A673 (cell line): Measurements from ENCODE around the gene WNT16. TPM values are rescaled to one million over a fixed set of nuclear protein-coding genes. Genes with fewer than 3 reads are reported as not detected.

Source experiments
- BruUV-seq: library from RNA; stranded (reverse); fragments of 400-500 nt; replicated peaks from 2 replicates; lab custom pipeline; 2021; lab: Mats Ljungman, UMichigan
- CTCF ChIA-PET: fragments of 300-600 bp; sonication (Branson Sonifier 250); formaldehyde crosslinking; loops from one replicate; lab custom pipeline; 2022; ENCODE audit warnings: antibody characterized with exemption; lab: Charles Lee
- POLR2A ChIA-PET: fragments of 300-600 bp; sonication (Branson Sonifier 250); formaldehyde crosslinking; loops from one replicate; lab custom pipeline; 2022; ENCODE audit warnings: antibody characterized with exemption; ENCODE audit not compliant: low non-redundant PET; lab: Charles Lee
- DNase-seq: peaks from one replicate; pipeline ENCODE4 v3.0.0-alpha.2; 2015; ENCODE audit warnings: low spot score
- H3K27ac ChIP-seq: fragments of 200-600 bp; sonication (generic); 2 replicates; pipeline ENCODE4 v1.5.1; 2016; ENCODE audit warnings: mixed run types, low read depth, mild to moderate bottlenecking, mixed read lengths, antibody characterized with exemption, low read length; ENCODE audit not compliant: poor library complexity, severe bottlenecking
- H3K27me3 ChIP-seq: fragments of 200-600 bp; sonication (generic); replicated peaks from 2 replicates; pipeline ENCODE4 v1.6.1; 2017; ENCODE audit warnings: mixed run types, low read depth, mild to moderate bottlenecking, mixed read lengths, antibody characterized with exemption, low read length; ENCODE audit not compliant: insufficient read depth, poor library complexity
- H3K36me3 ChIP-seq: fragments of 200-600 bp; sonication (generic); 2 replicates; pipeline ENCODE4 v1.6.1; 2016; ENCODE audit warnings: mixed run types, mild to moderate bottlenecking, mixed read lengths, antibody characterized with exemption, low read length; ENCODE audit not compliant: insufficient read depth, poor library complexity, severe bottlenecking
- H3K4me1 ChIP-seq: fragments of 200-600 bp; sonication (generic); 2 replicates; pipeline ENCODE4 v1.6.1; 2017; ENCODE audit warnings: mixed run types, mild to moderate bottlenecking, mixed read lengths, antibody characterized with exemption, low read length; ENCODE audit not compliant: insufficient read depth, poor library complexity, severe bottlenecking
- H3K4me3 ChIP-seq: fragments of 200-600 bp; sonication (generic); 2 replicates; pipeline ENCODE4 v1.5.1; 2016; ENCODE audit warnings: low read depth, mixed run types, mild to moderate bottlenecking, mixed read lengths, low read length; ENCODE audit not compliant: poor library complexity, severe bottlenecking
- H3K9me3 ChIP-seq: fragments of 200-600 bp; sonication (generic); 2 replicates; pipeline ENCODE4 v1.6.1; 2016; ENCODE audit warnings: mixed run types, low read depth, mild to moderate bottlenecking, mixed read lengths, antibody characterized with exemption, low read length; ENCODE audit not compliant: poor library complexity, severe bottlenecking
- EZH2 ChIP-seq: fragments of 200-600 bp; sonication (generic); IDR thresholded peaks from 2 replicates; pipeline ENCODE4 v1.6.1; 2017; ENCODE audit warnings: borderline replicate concordance, low read depth, mild to moderate bottlenecking, mixed read lengths, antibody characterized with exemption, low read length; ENCODE audit not compliant: poor library complexity, severe bottlenecking
- intact Hi-C: fragments of 100-400 bp; cut with micrococcal nuclease; formaldehyde crosslinking; loops from one replicate; pipeline ENCODE4 v1.10.0; 2022; ENCODE audit not compliant: unreplicated experiment
- total RNA-seq: library from RNA; stranded (reverse); gene quantifications from 2 replicates; pipeline ENCODE4 v1.2.3, GENCODE V29; 2021
- TF ChIP-seq, protein P1 (sequence below): fragments of 300-800, 200-600 bp; sonication (generic); conservative IDR thresholded peaks from 2 replicates; pipeline ENCODE4 v1.5.1; 2017; ENCODE audit warnings: low read depth, mild to moderate bottlenecking, antibody characterized with exemption, low read length, moderate library complexity, mixed read lengths

Gene WNT16
- total RNA-seq, 1 experiment from 2014 or later, result not detected

DNA sequence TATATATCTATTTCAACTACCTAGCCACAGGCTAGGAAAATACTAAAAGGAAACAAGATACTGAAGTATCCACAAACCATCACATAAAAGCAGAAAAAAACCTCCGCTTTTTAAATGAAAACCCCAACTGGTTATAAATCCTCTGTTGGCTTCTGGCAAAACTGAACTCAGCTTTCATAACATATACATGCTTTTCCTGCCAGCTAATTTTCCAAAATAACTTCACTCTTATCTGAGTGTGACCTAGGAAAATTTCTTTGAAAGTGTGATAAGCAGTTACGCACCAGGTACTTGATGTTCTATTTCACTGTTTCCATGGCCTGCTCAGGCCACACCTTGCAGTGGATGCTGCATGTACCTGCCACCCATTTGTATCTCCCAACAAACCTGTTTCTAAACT, 55.5 kb downstream of the WNT16 start:
- ChIA-PET POLR2A (no interaction called here), CTCF (no interaction called here)

GRCh38 chr7:121385056-121385799, 56.4 kb downstream of the WNT16 start:
- no TSS peak for BruUV-seq
- TF ChIP-seq EZH2, result no peak
- TF ChIP-seq, protein P1, sequence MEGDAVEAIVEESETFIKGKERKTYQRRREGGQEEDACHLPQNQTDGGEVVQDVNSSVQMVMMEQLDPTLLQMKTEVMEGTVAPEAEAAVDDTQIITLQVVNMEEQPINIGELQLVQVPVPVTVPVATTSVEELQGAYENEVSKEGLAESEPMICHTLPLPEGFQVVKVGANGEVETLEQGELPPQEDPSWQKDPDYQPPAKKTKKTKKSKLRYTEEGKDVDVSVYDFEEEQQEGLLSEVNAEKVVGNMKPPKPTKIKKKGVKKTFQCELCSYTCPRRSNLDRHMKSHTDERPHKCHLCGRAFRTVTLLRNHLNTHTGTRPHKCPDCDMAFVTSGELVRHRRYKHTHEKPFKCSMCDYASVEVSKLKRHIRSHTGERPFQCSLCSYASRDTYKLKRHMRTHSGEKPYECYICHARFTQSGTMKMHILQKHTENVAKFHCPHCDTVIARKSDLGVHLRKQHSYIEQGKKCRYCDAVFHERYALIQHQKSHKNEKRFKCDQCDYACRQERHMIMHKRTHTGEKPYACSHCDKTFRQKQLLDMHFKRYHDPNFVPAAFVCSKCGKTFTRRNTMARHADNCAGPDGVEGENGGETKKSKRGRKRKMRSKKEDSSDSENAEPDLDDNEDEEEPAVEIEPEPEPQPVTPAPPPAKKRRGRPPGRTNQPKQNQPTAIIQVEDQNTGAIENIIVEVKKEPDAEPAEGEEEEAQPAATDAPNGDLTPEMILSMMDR, result no peak
- no peak for DNase-seq
- no peak overlapping the region for H3K4me3 ChIP-seq
- no peaks in the 10 kb centered on the region for H3K27me3 ChIP-seq
- POLR2A ChIA-PET, result no interaction called here
- CTCF ChIA-PET, result no interaction called here
- intact Hi-C loops, result no loop called here
- peaks cover 23% of the 10 kb centered on the region for H3K4me1 ChIP-seq
- no peaks in the 10 kb centered on the region for H3K36me3 ChIP-seq
- H3K27ac ChIP-seq, result no peak overlapping the region
- H3K9me3 ChIP-seq, result no peaks in the 10 kb centered on the region

More for the DNA sequence above, 55.5 kb downstream of the WNT16 start:
- H3K36me3 ChIP-seq, result no peaks in the 10 kb centered on the region
- no peak for TF ChIP-seq EZH2
- TF ChIP-seq, protein P1, result no peak
- no peak overlapping the region for H3K4me3 ChIP-seq
- peaks cover 23% of the 10 kb centered on the region for H3K4me1 ChIP-seq
- intact Hi-C loops, result no loop called here
- no peaks in the 10 kb centered on the region for H3K9me3 ChIP-seq
- no peak for DNase-seq
- no peak overlapping the region for H3K27ac ChIP-seq
- no TSS peak for BruUV-seq
- no peaks in the 10 kb centered on the region for H3K27me3 ChIP-seq

- no peak for TF ChIP-seq EZH2
- TF ChIP-seq, protein P1, result no peak
- intact Hi-C loops, result no loop called here
- BruUV-seq, result no TSS peak
- no peaks in the 10 kb centered on the region for H3K36me3 ChIP-seq
- H3K9me3 ChIP-seq, result no peaks in the 10 kb centered on the region
- DNase-seq, result peak; percentile 52
- H3K27ac ChIP-seq, result no peak overlapping the region
- ChIA-PET POLR2A (no interaction called here), CTCF (interaction anchor here (0.9 kb wide), 1 partner anchor 13 kb away, joined by 4 read pairs; no protein-coding TSS in a partner anchor)
- peaks cover 23% of the 10 kb centered on the region for H3K4me1 ChIP-seq
- H3K27me3 ChIP-seq, result no peaks in the 10 kb centered on the region
- no peak overlapping the region for H3K4me3 ChIP-seq
Observed at GRCh38 chr7:121385800-121386179, 57.0 kb downstream of the WNT16 start.
